Transverse colon (tissue), 4 donors: Measurements from ENCODE around the gene PVRIG. TPM values are rescaled to one million over a fixed set of nuclear protein-coding genes. Genes with fewer than 3 reads are reported as not detected.
"Not testable (repeated sequence)": the region's sequence is repeated elsewhere in the genome, so short reads cannot be mapped to it uniquely, and the experiment has no call there.

Experiments
- DNase-seq: peaks from one replicate; pipeline ENCODE4 v3.0.0-alpha.2; 2019
- H3K27ac ChIP-seq, 4 donors: fragments of 200-600 bp; sonication (generic); 2 replicates each; pipeline ENCODE4 v1.5.1; 2016 to 2018; ENCODE audit warnings: inconsistent platforms in 4 of 4
- H3K27me3 ChIP-seq: fragments of 200-600 bp; sonication (generic); 2 replicates; pipeline ENCODE4 v1.5.1; 2017; ENCODE audit warnings: inconsistent platforms
- H3K36me3 ChIP-seq, 4 donors: fragments of 200-600 bp; sonication (generic); 2 replicates each; pipeline ENCODE4 v1.5.1; 2017 to 2019; ENCODE audit warnings: inconsistent platforms in 4 of 4
- H3K4me1 ChIP-seq, 4 donors: fragments of 200-600 bp; sonication (generic); 2 replicates each; pipeline ENCODE4 v1.5.1; 2017 to 2020; ENCODE audit warnings: inconsistent platforms in 4 of 4
- H3K4me3 ChIP-seq, 4 donors: fragments of 200-600 bp; sonication (generic); 1 replicate in 1 of 4; 2 replicates in 3 of 4; pipeline versions ENCODE4 v1.5.1 to v1.6.1; 2017 to 2019; ENCODE audit warnings: inconsistent platforms in 4 of 4
- H3K9me3 ChIP-seq, 2 donors: fragments of 200-600 bp; sonication (generic); 2 replicates each; pipeline ENCODE4 v1.5.1; 2017 to 2019; ENCODE audit warnings: inconsistent platforms in 2 of 2
- CTCF ChIP-seq, 5 experiments: fragments of 200-600 bp in 3 of 5; fragments of 450-650 bp in 2 of 5; sonication (generic) in 3 of 5; IDR thresholded peaks; 1 replicate in 2 of 5; 2 replicates in 3 of 5; pipeline ENCODE4 v1.5.1; 2016 to 2017; ENCODE audit warnings: antibody characterized with exemption in 5 of 5, inconsistent platforms in 3 of 5, mild to moderate bottlenecking in 2 of 5, moderate library complexity in 1 of 5
- EP300 ChIP-seq: sonication (generic); formaldehyde crosslinking; IDR thresholded peaks from one replicate; pipeline ENCODE4 v1.6.1; 2017; ENCODE audit warnings: antibody characterized with exemption, low read depth
- POLR2A ChIP-seq: fragments of 450-650 bp; IDR thresholded peaks from one replicate; pipeline ENCODE4 v1.6.1; 2016; ENCODE audit warnings: antibody characterized with exemption, mild to moderate bottlenecking, moderate library complexity
- POLR2AphosphoS5 ChIP-seq, 3 donors: sonication (generic); formaldehyde crosslinking; IDR thresholded peaks; one replicate each; pipeline ENCODE4 v1.6.1; 2016; ENCODE audit warnings: antibody characterized with exemption in 3 of 3
- WGBS, 2 donors: methylation state at CpG; one replicate each; pipeline ENCODE4 v1.1.5; 2018; ENCODE audit warnings: low coverage in 1 of 2; 5-methylcytosine and 5-hydroxymethylcytosine counted together
- in situ Hi-C, 4 donors: fragments of 200-750 bp; cut with MboI; loops; one replicate each; pipeline versions ENCODE4 v1.15.0 to v1.15.1; 2017; ENCODE audit warnings: low sequenced_read_pairs in 3 of 4, low pct_ligation_motif_present in 1 of 4, low pct_unique_long_range_greater_than_20kb in 1 of 4
- intact Hi-C: fragments of 100-400 bp; cut with DNase I; formaldehyde crosslinking; loops from one replicate; pipeline ENCODE4 v1.15.1; 2023; ENCODE audit warnings: low total_unique reads
- total RNA-seq, 4 donors: library from RNA; depleted of rRNA; stranded (reverse); fragments of >200 nt; gene quantifications; one replicate each; pipeline ENCODE4 v1.1.0, GENCODE V29; 2016

Gene PVRIG
- 1 to 10 TPM in 2 of 4 donors, not detected in 2; 2.2 to 4.3 TPM for total RNA-seq

GRCh38 chr7:100219801-100220585 is at the start of gene PVRIG:
TSS of gene PVRIG (plus strand) at chr7:100219949. CDS start at chr7:100219971, 22 bp downstream.
- Histone ChIP-seq H3K4me1 (peaks cover 0 to 14% (median 0%) of the 10 kb centered on the region in 4 donors), H3K27ac (peak within 1 kb of the TSS; percentile 55 to 77 (median 68)), H3K4me3 (peak within 1 kb of the TSS in 2 of 4 donors; percentile 15 to 35)
- in situ Hi-C loops (loop anchor here in 1 of 4 donors (5.0 kb wide), 1 partner anchor 88 kb away; no protein-coding TSS in a partner anchor), intact Hi-C loops (loop anchor here (5.0 kb wide), 1 partner anchor 88 kb away; no protein-coding TSS in a partner anchor)
- not testable (repeated sequence) for H3K36me3 ChIP-seq, H3K9me3 ChIP-seq, DNase-seq, H3K27me3 ChIP-seq
- WGBS, 2 donors: 67% methylated on average over 18 of the region's 27 CpGs; no CpG with 5 or more reads in 1 of the 2 donors
- peak; percentile 34 for TF ChIP-seq POLR2A

GRCh38 chr7:100170101-100170897 is 49.5 kb upstream of the PVRIG start:
- intact Hi-C loops: no loop called here
- no peak for DNase-seq

GRCh38 chr7:100171087-100171681 is 48.6 kb upstream of the PVRIG start:
- H3K4me1 ChIP-seq: peaks cover 10 to 38% (median 32%) of the 10 kb centered on the region in 4 donors
- in situ Hi-C loops (no loop called here), intact Hi-C loops (no loop called here)
- TF ChIP-seq POLR2A: no peak
- no peak for TF ChIP-seq POLR2AphosphoS5 (IDR thresholded peaks at IDR 0.05)
- no peak for TF ChIP-seq EP300
- no peak for TF ChIP-seq CTCF (IDR thresholded peaks at IDR 0.05)
- no peaks in the 10 kb centered on the region for H3K9me3 ChIP-seq
- H3K4me3 ChIP-seq: peak overlapping the region in 3 of 4 donors; percentile 25 to 55 (median 49)
- DNase-seq: peak; percentile 42
- H3K27ac ChIP-seq: no peak overlapping the region
- H3K36me3 ChIP-seq: no peaks in the 10 kb centered on the region
- H3K27me3 ChIP-seq: peaks cover 16% of the 10 kb centered on the region
- 10% methylated on average over 31 of the region's 61 CpGs; no CpG with 5 or more reads in 1 of the 2 donors for WGBS, 2 donors

More at GRCh38 chr7:100170101-100170897, 49.5 kb upstream of the PVRIG start:
- Histone ChIP-seq H3K36me3 (no peaks in the 10 kb centered on the region), H3K4me3 (no peak overlapping the region), H3K27ac (no peak overlapping the region), H3K9me3 (no peaks in the 10 kb centered on the region), H3K4me1 (peaks cover 10 to 38% (median 32%) of the 10 kb centered on the region in 4 donors), H3K27me3 (peaks cover 16% of the 10 kb centered on the region)
- WGBS, 2 donors: 86 to 88% methylated on average over 4 to 11 of the region's 11 CpGs
- in situ Hi-C loops: no loop called here
- TF ChIP-seq POLR2AphosphoS5 (IDR thresholded peaks at IDR 0.05) (no peak), POLR2A (no peak), EP300 (no peak), CTCF (IDR thresholded peaks at IDR 0.05) (no peak)

- intact Hi-C loops: no loop called here
- 29 to 39% methylated on average over 6 to 12 of the region's 22 CpGs for WGBS, 2 donors
- no peaks in the 10 kb centered on the region for H3K9me3 ChIP-seq
- peaks cover 13 to 42% (median 36%) of the 10 kb centered on the region in 4 donors for H3K4me1 ChIP-seq
- TF ChIP-seq POLR2A (no peak), CTCF (IDR thresholded peaks at IDR 0.05) (no peak), POLR2AphosphoS5 (IDR thresholded peaks at IDR 0.05) (no peak), EP300 (no peak)
- H3K36me3 ChIP-seq: no peaks in the 10 kb centered on the region
- H3K27me3 ChIP-seq: peaks cover 16% of the 10 kb centered on the region
- in situ Hi-C loops: no loop called here
- no peak overlapping the region for H3K27ac ChIP-seq
- H3K4me3 ChIP-seq: peak overlapping the region in 3 of 4 donors; percentile 25 to 55 (median 49)
- DNase-seq: no peak
These were observed 47.9 kb upstream of the PVRIG start for GRCh38 chr7:100171840-100172239.
